ENCODE data around the gene CPLX1.

DNA sequence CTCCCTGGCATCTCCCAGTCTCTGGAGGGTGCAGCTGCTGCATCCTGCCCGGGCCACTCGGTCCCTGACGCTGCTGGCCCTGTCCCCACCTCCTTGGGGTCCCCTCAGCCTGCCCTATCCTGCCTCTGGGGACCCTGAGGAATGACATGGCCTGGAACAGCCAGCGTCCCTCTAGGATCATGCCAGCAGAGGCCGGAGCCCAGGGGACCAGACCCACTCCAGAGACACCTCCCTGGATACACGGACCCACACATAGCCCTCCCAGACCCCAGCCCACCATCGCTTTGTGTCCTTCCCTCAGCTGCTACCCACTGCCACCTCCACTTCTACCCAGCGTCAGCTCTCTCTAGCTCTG is 35.5 kb downstream of the CPLX1 start:
- no peak for TF ChIP-seq RAD21 (IDR thresholded peaks at IDR 0.05; ENCODE audit: low read depth)
- no peak for TF ChIP-seq ZBTB7A (IDR thresholded peaks at IDR 0.05; ENCODE audit: low read depth)

Measured in Ishikawa (cell line).